Skeletal muscle satellite cell (primary cell): ENCODE results near the gene MYPN.

Experiments used
- H3K27me3 ChIP-seq: 2 replicates; pipeline ENCODE4 v1.7.0; 2013; ENCODE audit warnings: low read length; ENCODE audit not compliant: control insufficient read depth, insufficient read depth
- H3K36me3 ChIP-seq: 2 replicates; pipeline ENCODE4 v1.7.0; 2013; ENCODE audit warnings: mild to moderate bottlenecking, control low read depth, low read length; ENCODE audit not compliant: insufficient read depth
- H3K4me1 ChIP-seq: 2 replicates; pipeline ENCODE4 v1.7.0; 2013; ENCODE audit warnings: low read length; ENCODE audit not compliant: control insufficient read depth, insufficient read depth
- H3K4me2 ChIP-seq: 2 replicates; pipeline ENCODE4 v1.7.0; 2013; ENCODE audit warnings: mild to moderate bottlenecking, low read length
- H3K4me3 ChIP-seq: 2 replicates; pipeline ENCODE4 v1.7.0; 2013; ENCODE audit warnings: low read length
- H3K9ac ChIP-seq: 2 replicates; pipeline ENCODE4 v1.7.0; 2013; ENCODE audit warnings: mild to moderate bottlenecking, low read depth, low read length, moderate library complexity
- H3K9me3 ChIP-seq: replicated peaks from 2 replicates; pipeline ENCODE4 v1.7.0; 2013; ENCODE audit warnings: mild to moderate bottlenecking, control low read depth, low read length

Gene MYPN

GRCh38 chr10:68095153-68095552, 14.1 kb upstream of the MYPN start:
- Histone ChIP-seq H3K9me3 (no peaks in the 10 kb centered on the region), H3K4me3 (peak overlapping the region; percentile 33), H3K27me3 (no peaks in the 10 kb centered on the region), H3K36me3 (no peaks in the 10 kb centered on the region), H3K9ac (peak overlapping the region; percentile 79), H3K4me2 (peak overlapping the region; percentile 73), H3K4me1 (peaks cover 74% of the 10 kb centered on the region)

- Histone ChIP-seq H3K4me1 (peaks cover 87% of the 10 kb centered on the region), H3K27me3 (no peaks in the 10 kb centered on the region), H3K36me3 (no peaks in the 10 kb centered on the region), H3K9ac (peak overlapping the region; percentile 47), H3K4me2 (peak overlapping the region; percentile 18), H3K9me3 (no peaks in the 10 kb centered on the region), H3K4me3 (no peak overlapping the region)
Measured at GRCh38 chr10:68096913-68097516, 12.3 kb upstream of the MYPN start.

DNA sequence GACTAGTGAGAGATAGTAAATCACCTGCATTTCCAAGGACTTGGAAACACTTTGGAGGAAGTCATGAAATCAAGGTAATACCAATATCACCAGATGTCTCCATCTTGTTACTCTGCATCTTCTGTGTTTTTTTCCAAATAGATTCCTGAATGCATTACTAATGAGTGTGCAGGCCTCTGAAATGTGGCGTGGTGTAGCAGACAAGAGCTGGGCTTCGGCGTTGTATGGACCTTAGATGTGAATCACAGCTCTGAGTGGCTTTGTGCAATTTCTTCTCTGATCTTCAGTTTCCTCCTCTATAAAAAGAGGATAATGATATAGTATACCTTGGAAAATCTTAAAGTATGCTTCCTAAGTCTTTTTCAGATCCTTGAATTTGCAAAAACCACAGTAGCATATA, 9.6 kb upstream of the MYPN start:
- peaks cover 89% of the 10 kb centered on the region for H3K4me1 ChIP-seq
- H3K4me2 ChIP-seq = no peak overlapping the region
- H3K4me3 ChIP-seq = no peak overlapping the region
- no peaks in the 10 kb centered on the region for H3K9me3 ChIP-seq
- peak overlapping the region; percentile 64 for H3K9ac ChIP-seq
- H3K27me3 ChIP-seq = no peaks in the 10 kb centered on the region
- H3K36me3 ChIP-seq = no peaks in the 10 kb centered on the region

GRCh38 chr10:68101066-68101465, 8.2 kb upstream of the MYPN start:
- no peaks in the 10 kb centered on the region for H3K36me3 ChIP-seq
- peaks cover 85% of the 10 kb centered on the region for H3K4me1 ChIP-seq
- no peak overlapping the region for H3K4me3 ChIP-seq
- no peaks in the 10 kb centered on the region for H3K27me3 ChIP-seq
- peak overlapping the region; percentile 4 for H3K4me2 ChIP-seq
- H3K9me3 ChIP-seq = no peaks in the 10 kb centered on the region
- peak overlapping the region; percentile 20 for H3K9ac ChIP-seq

DNA sequence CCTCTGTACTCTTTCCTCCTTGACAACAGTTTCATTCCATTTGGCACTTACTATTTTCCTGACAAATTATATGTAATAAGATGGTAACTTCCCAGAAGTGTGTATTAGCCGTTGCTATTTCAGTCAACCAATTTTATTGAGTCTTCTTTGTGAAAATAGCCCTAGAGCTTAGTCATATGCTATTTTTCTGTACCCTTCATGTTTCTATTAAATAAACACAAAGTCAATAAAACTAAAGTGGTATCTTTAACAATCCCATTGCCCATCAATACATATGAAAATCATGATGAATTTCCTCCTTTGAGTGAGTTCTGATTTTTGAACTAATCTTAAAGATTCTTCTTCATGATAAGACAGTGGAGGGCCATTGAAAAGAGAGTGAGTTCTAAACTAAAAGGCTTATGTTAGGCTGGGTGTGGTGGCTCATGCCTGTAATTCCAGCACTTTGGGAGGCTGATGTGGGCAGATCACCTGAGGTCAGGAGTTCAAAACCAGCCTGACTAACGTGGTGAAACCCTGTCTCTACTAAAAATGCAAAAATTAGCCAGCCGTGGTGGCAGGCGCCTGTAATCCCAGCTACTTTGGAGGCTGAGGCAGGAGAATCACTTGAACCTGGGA, 5.9 kb upstream of the MYPN start:
- peak overlapping the region; percentile 35 for H3K4me2 ChIP-seq
- H3K4me3 ChIP-seq = peak overlapping the region; percentile 16
- no peaks in the 10 kb centered on the region for H3K27me3 ChIP-seq
- peaks cover 9% of the 10 kb centered on the region for H3K36me3 ChIP-seq
- peak overlapping the region; percentile 70 for H3K9ac ChIP-seq
- peaks cover 66% of the 10 kb centered on the region for H3K4me1 ChIP-seq
- H3K9me3 ChIP-seq = no peaks in the 10 kb centered on the region

DNA sequence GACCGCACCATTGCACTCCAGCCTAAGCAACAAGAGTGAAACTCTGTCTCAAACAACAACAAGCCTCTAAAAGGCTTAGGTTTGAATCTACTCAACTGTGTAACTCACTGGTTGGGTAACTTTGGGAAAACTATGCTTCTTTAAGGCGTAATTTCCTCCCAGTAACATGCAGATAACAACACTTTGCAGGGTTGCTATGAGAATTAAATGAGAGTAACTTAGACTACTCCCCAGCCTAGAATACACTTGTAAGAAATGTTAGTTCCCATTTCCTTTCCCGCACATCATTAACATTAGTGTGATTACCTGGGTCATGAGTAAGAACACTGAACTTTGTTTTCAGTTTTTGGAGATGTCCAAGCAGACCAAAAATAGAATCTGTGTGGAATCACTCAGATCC, 5.4 kb upstream of the MYPN start:
- Histone ChIP-seq H3K36me3 (peaks cover 10% of the 10 kb centered on the region), H3K9ac (peak overlapping the region; percentile 70), H3K4me3 (no peak overlapping the region), H3K27me3 (no peaks in the 10 kb centered on the region), H3K9me3 (no peaks in the 10 kb centered on the region), H3K4me1 (peaks cover 67% of the 10 kb centered on the region), H3K4me2 (no peak overlapping the region)

- peaks cover 27% of the 10 kb centered on the region for H3K36me3 ChIP-seq
- no peaks in the 10 kb centered on the region for H3K27me3 ChIP-seq
- peaks cover 67% of the 10 kb centered on the region for H3K4me1 ChIP-seq
- peak overlapping the region; percentile 67 for H3K4me3 ChIP-seq
- peak overlapping the region; percentile 95 for H3K9ac ChIP-seq
- peak overlapping the region; percentile 90 for H3K4me2 ChIP-seq
- no peaks in the 10 kb centered on the region for H3K9me3 ChIP-seq
Measured at GRCh38 chr10:68105820-68106219, 3.5 kb upstream of the MYPN start.

GRCh38 chr10:68106656-68107055, 2.6 kb upstream of the MYPN start:
- peak overlapping the region; percentile 95 for H3K9ac ChIP-seq

DNA sequence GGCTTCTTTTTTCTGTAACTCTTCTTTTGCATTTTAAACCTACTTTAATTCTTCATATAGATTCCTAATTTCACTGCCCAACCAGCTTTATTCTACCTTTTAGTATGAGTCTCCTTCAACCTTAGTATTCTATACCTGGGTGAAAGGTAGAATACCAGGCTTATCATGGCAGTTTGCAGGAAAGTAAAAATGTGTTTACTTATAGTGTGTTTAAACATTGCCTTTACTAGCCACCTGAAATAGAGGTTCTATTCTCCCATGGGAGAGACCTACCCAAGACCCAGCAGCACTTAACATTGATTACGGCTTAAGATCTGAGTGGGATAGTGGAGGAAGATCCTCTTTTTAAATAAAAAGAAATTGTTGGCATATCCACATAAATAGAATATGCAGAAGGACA, 1.6 kb upstream of the MYPN start:
- Histone ChIP-seq H3K4me3 (peak overlapping the region; percentile 67), H3K9me3 (no peaks in the 10 kb centered on the region), H3K27me3 (no peaks in the 10 kb centered on the region), H3K4me1 (peaks cover 54% of the 10 kb centered on the region), H3K4me2 (peak overlapping the region; percentile 90), H3K36me3 (peaks cover 45% of the 10 kb centered on the region), H3K9ac (peak overlapping the region; percentile 95)

More at GRCh38 chr10:68106656-68107055, 2.6 kb upstream of the MYPN start:
- Histone ChIP-seq H3K36me3 (peaks cover 35% of the 10 kb centered on the region), H3K27me3 (no peaks in the 10 kb centered on the region), H3K4me2 (peak overlapping the region; percentile 90), H3K4me3 (peak overlapping the region; percentile 67), H3K4me1 (peaks cover 61% of the 10 kb centered on the region), H3K9me3 (no peaks in the 10 kb centered on the region)

DNA sequence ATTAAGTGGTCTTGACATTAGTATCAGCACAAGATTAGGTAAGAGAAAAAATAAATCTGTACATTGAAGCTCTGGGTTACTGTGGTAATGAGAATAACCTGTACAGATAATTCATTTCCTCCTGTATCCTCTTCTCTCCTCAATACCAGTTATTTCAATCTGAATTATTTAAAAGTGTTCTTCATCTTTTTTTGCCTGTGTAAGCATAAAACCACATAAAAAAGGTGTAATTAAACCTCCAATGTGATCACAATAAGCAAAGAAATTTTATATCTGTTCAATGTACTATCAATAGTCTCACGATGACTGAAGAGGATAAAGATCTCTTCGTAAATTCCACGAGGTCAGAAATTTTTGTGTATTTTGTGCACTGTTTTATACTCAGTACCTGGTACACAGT, 1.2 kb upstream of the MYPN start:
- no peaks in the 10 kb centered on the region for H3K9me3 ChIP-seq
- H3K4me2 ChIP-seq = peak overlapping the region; percentile 90
- no peaks in the 10 kb centered on the region for H3K27me3 ChIP-seq
- peaks cover 50% of the 10 kb centered on the region for H3K4me1 ChIP-seq
- peaks cover 49% of the 10 kb centered on the region for H3K36me3 ChIP-seq
- H3K9ac ChIP-seq = peak overlapping the region; percentile 95
- H3K4me3 ChIP-seq = peak overlapping the region; percentile 67

- Histone ChIP-seq H3K4me2 (peak overlapping the region; percentile 90), H3K9ac (peak overlapping the region; percentile 95), H3K36me3 (peaks cover 55% of the 10 kb centered on the region), H3K4me1 (peaks cover 44% of the 10 kb centered on the region), H3K9me3 (no peaks in the 10 kb centered on the region), H3K4me3 (peak overlapping the region; percentile 67), H3K27me3 (no peaks in the 10 kb centered on the region)
Measured at GRCh38 chr10:68108653-68109052, 635 bp upstream of the MYPN start.

DNA sequence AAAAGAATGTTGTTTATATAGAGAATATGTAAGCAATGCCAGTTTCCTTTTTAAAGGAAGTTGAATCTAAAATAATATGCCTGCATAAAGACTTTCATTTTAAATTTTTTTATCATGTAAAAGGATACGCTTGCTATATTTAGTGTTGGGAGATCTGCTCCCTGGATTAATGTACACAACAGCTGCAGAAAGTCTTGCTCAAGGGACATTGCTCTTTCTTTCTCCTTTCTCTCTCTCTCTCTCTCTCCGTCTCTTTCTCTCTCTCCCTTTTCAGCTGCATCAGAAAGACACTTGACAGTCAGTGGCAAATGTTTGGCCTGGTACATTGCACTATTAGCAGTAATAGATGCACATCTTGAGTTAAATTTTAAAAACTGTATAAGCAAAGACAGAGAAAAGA, 739 bp downstream of the MYPN start:
- Histone ChIP-seq H3K4me3 (peak overlapping the region; percentile 48), H3K4me2 (peak overlapping the region; percentile 90), H3K36me3 (peaks cover 67% of the 10 kb centered on the region), H3K27me3 (no peaks in the 10 kb centered on the region), H3K4me1 (peaks cover 32% of the 10 kb centered on the region), H3K9ac (peak overlapping the region; percentile 68), H3K9me3 (no peaks in the 10 kb centered on the region)
